Measurements from ENCODE around the gene ESYT1. TPM values are rescaled to one million over a fixed set of nuclear protein-coding genes. Genes with fewer than 3 reads are reported as not detected.

ESYT1 gene
- polyA plus RNA-seq, 1 donor (not counting 4 experiments of a cell fraction or from before 2014, with no cell fraction given) = 141 TPM

GRCh38 chr12:56121204-56121870 lies 6.7 kb upstream of the ESYT1 start:
- Histone ChIP-seq H3K79me2 (ENCODE audit: control insufficient read depth, insufficient read depth, low read length) (peaks cover 11% of the 10 kb centered on the region), H4K20me1 (ENCODE audit: control insufficient read depth, extremely low read depth, insufficient read depth, low read length) (no peaks in the 10 kb centered on the region), H3K4me1 (ENCODE audit: control insufficient read depth, extremely low read depth, insufficient read depth, low read length) (peaks cover 27% of the 10 kb centered on the region), H3K9ac (ENCODE audit: control insufficient read depth, extremely low read depth, insufficient read depth, low read length) (no peak overlapping the region), H3K27ac (ENCODE audit: control insufficient read depth, insufficient read depth, low read length) (no peak overlapping the region), H3K9me1 (ENCODE audit: control insufficient read depth, extremely low read depth, insufficient read depth, low read length) (no peaks in the 10 kb centered on the region), H3K4me2 (ENCODE audit: control insufficient read depth, extremely low read depth, insufficient read depth, low read depth, low read length) (no peak overlapping the region), H3K27me3 (ENCODE audit: control insufficient read depth, extremely low read depth, insufficient read depth, low read length) (no peaks in the 10 kb centered on the region), H3K36me3 (ENCODE audit: control insufficient read depth in 2 of 2, extremely low read depth in 1 of 2, insufficient read depth in 2 of 2, low read length in 2 of 2) (peaks cover 3 to 27% of the 10 kb centered on the region in 2 experiments), H3K4me3 (ENCODE audit: control insufficient read depth in 2 of 3, extremely low read depth in 1 of 3, insufficient read depth in 2 of 3, low read depth in 1 of 3, low read length in 3 of 3) (no peak overlapping the region), H2AFZ (ENCODE audit: control insufficient read depth, low read length) (no peak overlapping the region), H3K9me3 (ENCODE audit: control insufficient read depth, low read depth, low read length) (no peaks in the 10 kb centered on the region)
- FAIRE-seq (no peak), DNase-seq (ENCODE audit: low read depth, low spot score) (no peak)
- dilution Hi-C loops (cut with MboI; ENCODE audit: extremely low pct_ligation_motif_present, low sequenced_read_pairs) = loop anchor here (10.0 kb wide), 1 partner anchor 53 kb away; no protein-coding TSS in a partner anchor
- no peak for TF ChIP-seq EZH2 (IDR thresholded peaks at IDR 0.05; ENCODE audit: low read length)
- TF ChIP-seq CTCF (optimal IDR thresholded peaks at IDR 0.05 in 1 of 3, IDR thresholded peaks at IDR 0.05 in 1 of 3, conservative IDR thresholded peaks at IDR 0.05 in 1 of 3; ENCODE audit: extremely low read depth in 1 of 3, insufficient read depth in 2 of 3, low read length in 3 of 3) = no peak

- H3K36me3 ChIP-seq (ENCODE audit: control insufficient read depth in 2 of 2, extremely low read depth in 1 of 2, insufficient read depth in 2 of 2, low read length in 2 of 2) = peaks cover 1 to 19% of the 10 kb centered on the region in 2 experiments
- no peak for FAIRE-seq
- H4K20me1 ChIP-seq (ENCODE audit: control insufficient read depth, extremely low read depth, insufficient read depth, low read length) = no peaks in the 10 kb centered on the region
- H3K4me3 ChIP-seq (ENCODE audit: control insufficient read depth in 2 of 3, extremely low read depth in 1 of 3, insufficient read depth in 2 of 3, low read depth in 1 of 3, low read length in 3 of 3) = no peak overlapping the region
- no peak overlapping the region for H3K9ac ChIP-seq (ENCODE audit: control insufficient read depth, extremely low read depth, insufficient read depth, low read length)
- no peak overlapping the region for H3K27ac ChIP-seq (ENCODE audit: control insufficient read depth, insufficient read depth, low read length)
- no peak overlapping the region for H2AFZ ChIP-seq (ENCODE audit: control insufficient read depth, low read length)
- no peaks in the 10 kb centered on the region for H3K27me3 ChIP-seq (ENCODE audit: control insufficient read depth, extremely low read depth, insufficient read depth, low read length)
- dilution Hi-C loops (cut with MboI; ENCODE audit: extremely low pct_ligation_motif_present, low sequenced_read_pairs) = loop anchor here (10.0 kb wide), 1 partner anchor 52 kb away; no protein-coding TSS in a partner anchor
- peaks cover 38% of the 10 kb centered on the region for H3K4me1 ChIP-seq (ENCODE audit: control insufficient read depth, extremely low read depth, insufficient read depth, low read length)
- H3K4me2 ChIP-seq (ENCODE audit: control insufficient read depth, extremely low read depth, insufficient read depth, low read depth, low read length) = no peak overlapping the region
- DNase-seq (ENCODE audit: low read depth, low spot score) = no peak
- peaks cover 2% of the 10 kb centered on the region for H3K79me2 ChIP-seq (ENCODE audit: control insufficient read depth, insufficient read depth, low read length)
- no peaks in the 10 kb centered on the region for H3K9me1 ChIP-seq (ENCODE audit: control insufficient read depth, extremely low read depth, insufficient read depth, low read length)
- H3K9me3 ChIP-seq (ENCODE audit: control insufficient read depth, low read depth, low read length) = no peaks in the 10 kb centered on the region
- TF ChIP-seq CTCF (optimal IDR thresholded peaks at IDR 0.05 in 1 of 3, IDR thresholded peaks at IDR 0.05 in 1 of 3, conservative IDR thresholded peaks at IDR 0.05 in 1 of 3; ENCODE audit: extremely low read depth in 1 of 3, insufficient read depth in 2 of 3, low read length in 3 of 3) = no peak
- TF ChIP-seq EZH2 (IDR thresholded peaks at IDR 0.05; ENCODE audit: low read length) = no peak
Observed at GRCh38 chr12:56122637-56123036, 5.4 kb upstream of the ESYT1 start.
